HG03439 (cell line): ENCODE data around the gene SDC1.

Experiments
- ATAC-seq: cut with Tn5 transposase; IDR thresholded peaks from one replicate; pipeline ENCODE4 v1.9.1; 2021; ENCODE audit warnings: mild to moderate bottlenecking, moderate library complexity; ENCODE audit not compliant: unreplicated experiment

Gene SDC1

DNA sequence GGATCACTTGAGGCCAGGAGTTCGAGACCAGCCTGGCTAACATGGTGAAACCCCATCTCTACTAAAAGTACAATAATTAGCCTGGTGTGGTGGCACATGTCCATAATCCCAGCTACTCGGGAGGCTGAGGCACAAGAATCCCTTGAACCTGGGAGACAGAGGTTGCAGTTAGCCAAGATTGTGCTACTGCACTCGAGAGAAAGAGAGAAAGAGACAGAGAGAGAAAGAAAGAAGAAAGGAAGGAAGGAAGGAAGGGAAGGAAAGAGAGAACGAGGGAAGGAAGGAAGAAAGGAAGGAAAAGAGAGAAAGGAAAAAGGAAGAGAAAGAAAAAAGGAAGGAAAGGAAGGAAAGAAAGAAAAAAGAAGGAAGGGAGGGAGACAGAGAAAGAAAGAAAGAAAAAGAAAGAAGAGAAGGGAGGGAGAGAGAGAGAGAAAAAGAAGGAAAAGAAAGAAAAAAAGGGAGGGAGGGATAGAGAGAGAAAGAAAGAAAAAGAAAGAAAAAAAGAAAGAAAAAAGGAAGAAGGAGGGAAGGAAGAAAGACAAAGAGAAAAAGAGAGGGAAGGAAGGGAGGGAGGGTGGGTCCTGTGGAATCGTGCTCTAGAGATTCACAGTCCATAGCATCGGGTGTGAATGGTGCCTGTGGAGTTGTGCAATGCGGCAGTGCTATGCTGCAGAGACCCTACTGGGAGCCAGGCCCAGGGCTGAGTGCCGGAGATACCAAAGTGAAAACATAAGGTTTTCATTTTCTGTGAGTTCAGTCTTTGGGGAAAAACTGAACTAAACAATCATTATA, 4.6 kb upstream of the SDC1 start:
- ATAC-seq, result no peak

DNA sequence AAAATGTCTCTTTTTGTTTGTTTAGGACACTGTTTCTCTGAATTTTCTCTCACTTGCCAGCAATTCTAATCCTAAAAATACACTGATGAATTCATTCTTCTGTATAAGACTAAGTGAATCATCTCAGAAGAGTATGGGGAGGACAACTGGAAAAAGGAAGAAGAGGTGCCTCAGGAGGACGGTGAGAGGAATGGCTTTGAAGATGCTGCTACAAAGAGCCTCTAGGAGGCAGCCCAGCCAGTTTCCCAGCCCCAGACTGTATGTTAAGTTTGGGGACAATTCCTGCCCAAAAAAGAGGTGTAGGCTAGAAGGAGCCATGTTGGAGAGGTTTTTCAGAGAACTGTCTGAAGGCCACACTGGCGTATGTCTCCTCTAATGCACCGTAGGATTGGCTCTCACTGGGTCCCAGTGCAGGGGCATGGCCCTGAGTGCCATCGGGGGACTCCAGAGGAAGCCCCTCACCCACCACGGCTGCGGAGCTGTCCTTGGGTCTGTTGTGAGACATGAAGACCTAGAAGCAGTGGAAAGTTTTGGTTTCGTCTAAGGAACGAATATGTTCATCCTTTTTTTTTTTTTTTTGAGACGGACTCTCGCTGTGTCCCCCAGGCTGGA, 3.1 kb upstream of the SDC1 start:
- ATAC-seq, result no peak

DNA sequence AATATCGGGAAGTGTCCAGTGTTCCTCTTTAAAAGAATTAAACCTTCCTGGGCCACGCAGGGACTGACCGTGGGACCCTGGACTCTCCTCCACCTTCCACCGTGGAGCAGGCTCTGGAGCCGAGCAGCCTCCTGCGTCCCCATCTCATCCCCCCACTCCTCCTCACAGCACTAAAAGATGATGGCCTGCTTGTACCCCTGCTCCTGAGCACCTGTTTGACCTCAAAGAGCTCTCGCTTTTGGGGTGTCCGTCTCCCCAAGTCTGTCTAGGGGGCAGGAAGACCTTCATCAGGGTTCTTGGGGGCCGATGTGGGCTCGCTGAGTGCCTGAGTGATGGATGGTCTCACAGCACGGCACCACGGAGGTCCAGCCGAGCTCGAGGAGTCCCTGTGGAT, 1.2 kb upstream of the SDC1 start:
- ATAC-seq, result no peak

DNA sequence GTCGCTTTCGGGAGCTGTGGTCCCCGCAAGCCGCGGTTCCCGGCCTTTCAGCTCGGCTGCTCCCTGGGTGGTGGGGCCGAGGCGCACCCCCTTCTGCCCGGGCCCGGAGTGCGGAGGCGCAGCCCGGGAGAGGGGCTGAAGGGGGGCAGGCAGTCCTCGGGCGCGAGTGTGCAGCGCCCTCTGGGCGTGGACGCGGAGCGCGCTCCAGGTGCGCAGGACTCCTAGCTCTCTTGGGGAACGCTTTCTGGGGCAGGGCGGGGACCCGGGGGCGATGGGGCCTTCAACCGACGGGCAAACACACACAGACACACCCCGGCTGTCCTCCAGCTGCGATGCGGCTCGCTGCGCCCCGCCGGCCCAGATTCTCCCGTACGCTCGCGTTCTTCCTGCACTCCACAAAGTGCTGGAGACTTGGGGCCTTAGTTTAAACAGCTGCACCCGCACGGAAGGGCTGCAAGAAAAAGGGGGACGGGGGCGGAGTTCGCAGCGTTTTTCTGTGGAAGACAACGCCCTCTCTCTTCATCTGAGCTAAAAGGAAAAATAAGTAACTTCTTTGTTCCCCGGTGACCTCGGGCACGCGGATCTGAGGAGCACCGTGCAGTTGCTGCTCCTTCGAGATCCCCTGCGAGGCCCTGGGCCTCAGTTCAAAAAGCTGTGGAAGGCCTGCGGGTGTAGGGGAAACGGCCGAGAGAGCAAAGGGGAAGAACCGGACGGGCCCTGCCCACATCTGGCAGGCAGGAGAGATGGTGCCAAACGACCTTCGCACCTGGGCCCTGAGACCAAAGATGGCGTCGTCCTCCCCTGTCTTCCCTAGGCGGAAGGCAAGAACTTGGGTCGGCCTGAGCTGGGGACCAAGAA, 593 bp upstream of the SDC1 start:
- ATAC-seq, result peak; percentile 65

DNA sequence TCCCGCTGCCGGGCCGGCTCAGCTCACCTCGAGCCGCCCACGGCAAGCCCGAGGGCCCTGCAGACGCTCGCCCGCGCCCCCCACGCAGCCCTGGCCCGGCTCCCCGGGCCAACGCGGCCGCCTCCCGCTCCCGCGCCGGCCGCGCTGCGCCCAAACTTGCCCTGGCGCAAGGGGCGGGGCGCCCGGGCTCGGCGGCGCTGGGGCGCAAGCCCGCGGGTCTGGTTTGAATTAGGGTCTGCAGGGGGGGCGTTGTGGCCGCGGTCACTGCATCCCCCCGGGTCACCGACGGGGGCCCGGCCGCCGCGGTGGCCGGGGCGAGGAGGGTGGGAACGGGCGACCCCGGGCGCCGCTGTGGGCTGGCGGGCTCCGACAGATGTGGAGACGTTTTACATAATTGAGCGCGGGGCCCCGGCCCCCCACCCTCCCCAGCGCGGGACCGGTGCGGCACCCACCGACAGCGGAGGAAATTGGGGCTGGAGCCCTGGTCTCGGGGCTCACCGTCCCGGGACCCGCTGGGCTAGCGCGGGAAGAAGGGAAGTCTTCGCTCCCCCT, 690 bp downstream of the SDC1 start:
- peak; percentile 26 for ATAC-seq

DNA sequence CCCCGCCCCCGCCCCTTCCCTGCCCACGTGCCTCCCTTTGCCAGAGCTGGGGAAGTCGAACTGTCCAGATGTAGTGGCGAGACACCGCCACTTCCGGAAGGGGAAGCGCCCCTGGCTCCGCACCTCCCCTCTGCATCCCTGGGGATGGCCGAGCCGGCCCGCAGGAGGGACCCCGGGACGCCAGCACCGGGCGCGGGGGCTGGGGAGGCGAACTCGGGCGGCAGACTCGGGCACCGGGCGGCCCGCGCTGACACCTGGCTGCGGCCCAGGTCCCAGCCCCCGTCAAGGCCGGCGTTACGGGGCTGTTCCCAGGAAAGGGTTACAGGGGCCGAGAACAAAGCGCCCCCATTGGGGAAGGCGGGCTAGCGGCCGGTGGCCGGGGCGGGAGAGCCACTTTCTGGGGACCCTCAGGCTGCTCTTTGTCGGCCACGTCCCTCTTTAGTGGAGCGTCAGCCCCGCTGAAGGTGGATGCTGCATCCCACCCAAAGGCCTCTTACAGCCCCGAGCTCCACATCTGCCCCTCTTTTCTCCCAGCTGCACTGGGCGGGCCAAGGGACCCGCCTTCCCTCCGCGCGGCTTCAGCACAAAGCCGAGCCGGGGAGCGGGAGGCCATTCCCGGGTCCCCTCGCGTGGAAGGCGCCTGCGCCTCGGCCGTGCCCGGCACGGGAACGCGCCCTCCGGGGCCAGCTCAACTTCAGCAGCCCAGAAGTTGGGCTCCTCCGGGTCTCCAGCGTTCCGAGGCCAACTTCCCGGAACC, 1.3 kb downstream of the SDC1 start:
- ATAC-seq, result peak; percentile 27

DNA sequence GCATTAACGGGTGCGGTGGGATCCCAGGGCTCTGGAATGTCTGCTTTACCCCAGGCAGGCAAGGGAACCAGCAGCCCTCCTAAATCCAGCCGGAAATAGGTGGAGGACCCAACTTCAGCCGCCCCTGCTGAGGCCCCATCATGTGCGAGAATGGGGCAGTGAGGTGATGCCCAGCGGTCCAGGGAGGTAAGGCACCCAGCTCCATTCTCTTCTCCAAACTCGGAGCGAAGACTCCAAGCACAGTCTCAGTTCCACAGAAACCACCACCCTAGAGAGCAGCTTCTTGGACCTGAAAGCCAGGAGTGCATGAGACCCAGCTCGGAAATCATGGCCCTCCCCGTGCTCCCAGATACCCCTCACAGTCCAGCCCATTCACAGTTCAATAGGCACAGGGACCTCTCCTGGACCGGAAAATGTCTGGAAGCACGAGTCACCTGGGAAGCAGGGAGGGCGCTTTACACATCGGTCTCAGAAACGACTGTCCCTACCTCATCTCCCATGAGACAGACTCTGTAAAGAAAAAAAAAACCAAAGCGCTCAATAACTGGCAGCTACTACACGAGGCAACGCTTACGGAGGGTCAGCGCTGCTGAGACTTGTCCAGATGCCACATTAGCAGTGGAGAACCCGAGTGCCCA, 2.0 kb downstream of the SDC1 start:
- ATAC-seq, result no peak

DNA sequence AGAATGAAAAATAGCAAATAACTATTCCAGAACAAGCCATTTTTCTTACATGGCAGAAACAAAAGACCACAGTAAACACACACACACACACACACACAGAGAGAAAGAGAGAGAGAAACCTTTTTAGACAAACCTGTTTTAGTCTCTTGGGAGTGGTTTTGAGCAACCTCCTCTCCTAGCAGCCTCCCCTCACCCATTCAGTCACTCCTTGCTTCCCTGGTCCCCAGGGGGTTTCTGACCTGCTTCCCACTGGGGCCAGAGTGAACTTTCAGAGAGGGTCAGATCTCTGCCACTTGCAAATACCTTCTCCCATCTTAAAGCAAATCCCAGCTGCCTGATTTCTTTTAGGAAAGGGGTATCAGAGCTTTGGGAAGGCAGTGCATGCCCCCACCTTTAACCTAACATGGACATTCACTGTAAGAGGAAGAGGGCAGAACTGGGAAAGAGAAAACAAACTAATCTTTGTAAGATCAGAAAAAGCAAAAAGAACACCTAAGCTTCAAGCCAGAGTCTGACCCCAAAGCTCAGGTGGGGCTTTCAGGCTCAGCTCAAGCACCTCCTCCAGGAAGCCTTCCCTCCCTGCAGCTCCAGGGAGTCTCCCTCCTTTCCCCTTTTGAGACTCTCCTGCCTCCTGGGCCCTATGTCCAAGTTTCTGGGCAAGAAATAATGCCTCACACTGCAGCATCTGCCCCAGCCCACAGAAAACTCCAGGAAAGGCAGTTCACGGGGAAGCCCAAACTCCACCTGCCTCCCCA, 2.7 kb downstream of the SDC1 start:
- ATAC-seq, result no peak

DNA sequence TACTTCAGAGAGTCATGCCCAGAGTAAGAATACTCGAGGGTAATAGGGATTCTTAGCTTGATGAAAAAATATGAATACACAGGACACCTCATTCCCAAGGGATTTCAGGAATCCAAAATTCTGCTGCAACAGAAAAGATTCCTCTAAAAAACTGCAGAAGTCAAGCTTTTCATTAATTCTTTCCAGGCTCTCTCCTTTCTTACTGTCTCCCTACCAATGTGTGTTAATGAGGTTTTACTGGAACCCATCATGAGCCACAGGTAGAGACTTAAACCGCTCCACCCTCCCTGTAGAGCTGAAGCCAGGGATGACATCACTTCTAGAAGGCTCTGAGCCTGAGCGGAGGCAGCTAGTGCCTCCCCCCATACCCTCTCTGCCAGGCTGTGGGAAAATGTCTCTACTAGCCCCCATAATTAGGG, 3.4 kb downstream of the SDC1 start:
- ATAC-seq, result no peak

DNA sequence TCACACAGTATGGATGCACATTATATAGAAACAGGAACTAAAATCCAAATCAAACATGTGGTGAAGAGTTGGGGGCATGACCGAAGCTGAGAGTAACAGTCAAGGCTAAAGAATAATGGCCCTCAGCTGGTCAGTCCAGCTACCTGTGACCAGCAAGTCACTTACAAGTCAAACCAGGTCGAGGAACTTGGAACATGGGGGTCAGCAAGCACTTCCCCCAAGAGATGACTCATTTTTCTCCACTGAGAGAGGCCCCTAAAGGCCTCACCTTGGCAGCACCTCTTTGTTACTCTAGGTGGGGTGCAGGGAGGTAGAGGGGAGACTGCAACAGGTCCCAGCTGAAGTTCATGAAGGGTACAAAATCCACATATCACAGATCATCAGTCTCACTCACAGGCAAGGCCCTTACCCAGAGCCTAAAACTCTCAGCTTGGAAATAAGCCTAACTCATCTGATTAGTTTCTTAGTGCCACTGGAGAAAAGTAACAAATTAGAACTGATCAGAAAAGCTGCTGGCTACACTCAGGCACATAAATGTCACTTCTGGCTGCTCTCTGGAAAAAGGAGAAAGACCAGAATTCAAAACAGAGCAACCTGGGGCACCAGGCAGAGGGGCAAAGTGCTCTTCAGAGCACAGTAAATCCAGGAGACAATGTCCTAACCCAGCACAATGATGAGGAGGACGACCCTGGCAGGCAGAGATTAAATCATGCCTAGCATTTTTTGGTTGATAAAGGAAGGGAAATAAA, 4.0 kb downstream of the SDC1 start:
- ATAC-seq, result no peak

DNA sequence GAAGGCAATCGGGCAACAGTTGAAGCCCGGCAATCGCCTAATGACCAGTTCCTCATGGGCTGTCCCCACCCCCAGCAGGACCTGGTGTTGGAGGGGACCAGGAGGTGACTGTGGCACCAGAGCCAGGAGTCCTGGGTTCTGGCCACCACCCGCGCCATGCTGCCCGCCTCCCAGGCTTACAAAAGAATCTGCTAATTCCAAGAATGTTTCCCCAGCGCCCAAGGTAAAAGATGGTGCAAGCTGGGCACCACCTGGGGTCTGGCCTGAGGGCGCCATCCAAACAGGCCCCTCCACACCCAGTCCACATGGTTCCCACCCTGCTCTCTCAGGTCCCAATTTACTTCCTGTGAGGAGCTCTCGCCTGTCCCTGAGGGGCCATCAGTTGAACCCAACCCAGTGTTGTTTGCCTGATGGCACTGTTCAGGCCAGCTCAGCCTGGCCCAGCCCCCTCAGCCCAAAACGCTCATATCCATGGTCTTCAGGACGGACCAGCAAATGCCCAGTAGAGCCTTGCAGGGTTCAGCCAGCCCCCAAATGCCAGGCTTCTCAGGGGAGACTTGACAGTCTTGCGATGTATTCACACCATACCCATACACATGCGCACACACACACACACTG, 5.1 kb downstream of the SDC1 start:
- no peak for ATAC-seq

DNA sequence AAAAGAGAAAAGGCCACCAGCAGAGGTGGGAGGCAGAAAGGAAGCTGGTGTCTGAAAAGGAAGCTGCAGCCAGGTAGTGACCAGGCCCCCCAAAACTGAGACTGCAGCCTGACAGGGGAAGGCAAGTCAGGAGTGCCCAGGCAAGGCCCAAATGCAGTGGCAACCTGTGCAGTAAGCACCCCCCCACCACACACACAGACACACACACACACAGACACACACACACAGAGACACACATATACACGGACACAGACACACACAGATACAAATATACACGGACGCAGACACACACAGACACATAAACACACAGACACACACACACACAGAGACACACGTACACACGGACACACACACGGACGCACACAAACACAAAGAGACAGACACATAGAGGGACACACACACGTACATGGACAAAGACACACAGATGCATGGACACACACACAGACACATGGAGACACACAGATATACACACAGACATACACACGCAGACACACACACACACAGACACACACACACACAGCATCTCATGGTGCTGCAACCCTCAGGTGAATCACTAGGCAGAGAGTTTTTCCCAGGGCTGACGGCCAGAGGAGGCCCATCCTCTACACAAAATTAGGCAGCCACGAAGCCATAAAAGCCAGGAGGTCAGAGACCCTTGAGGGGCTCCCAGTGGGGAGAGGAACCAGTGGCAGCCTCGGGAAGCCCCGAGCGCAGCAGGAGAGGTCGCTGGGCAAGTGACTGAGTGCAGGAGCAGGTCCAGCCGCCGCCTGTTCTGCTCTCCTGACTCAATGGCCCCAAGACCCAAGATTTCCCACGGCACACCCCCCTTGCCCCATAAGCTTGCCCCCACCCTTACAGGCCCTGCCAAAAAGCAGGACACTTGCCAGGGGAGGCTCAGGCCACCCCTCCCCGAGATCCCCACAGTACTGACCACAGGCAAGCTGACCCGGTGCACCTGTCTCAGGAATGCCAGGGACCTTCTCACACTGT, 6.3 kb downstream of the SDC1 start:
- ATAC-seq, result no peak

DNA sequence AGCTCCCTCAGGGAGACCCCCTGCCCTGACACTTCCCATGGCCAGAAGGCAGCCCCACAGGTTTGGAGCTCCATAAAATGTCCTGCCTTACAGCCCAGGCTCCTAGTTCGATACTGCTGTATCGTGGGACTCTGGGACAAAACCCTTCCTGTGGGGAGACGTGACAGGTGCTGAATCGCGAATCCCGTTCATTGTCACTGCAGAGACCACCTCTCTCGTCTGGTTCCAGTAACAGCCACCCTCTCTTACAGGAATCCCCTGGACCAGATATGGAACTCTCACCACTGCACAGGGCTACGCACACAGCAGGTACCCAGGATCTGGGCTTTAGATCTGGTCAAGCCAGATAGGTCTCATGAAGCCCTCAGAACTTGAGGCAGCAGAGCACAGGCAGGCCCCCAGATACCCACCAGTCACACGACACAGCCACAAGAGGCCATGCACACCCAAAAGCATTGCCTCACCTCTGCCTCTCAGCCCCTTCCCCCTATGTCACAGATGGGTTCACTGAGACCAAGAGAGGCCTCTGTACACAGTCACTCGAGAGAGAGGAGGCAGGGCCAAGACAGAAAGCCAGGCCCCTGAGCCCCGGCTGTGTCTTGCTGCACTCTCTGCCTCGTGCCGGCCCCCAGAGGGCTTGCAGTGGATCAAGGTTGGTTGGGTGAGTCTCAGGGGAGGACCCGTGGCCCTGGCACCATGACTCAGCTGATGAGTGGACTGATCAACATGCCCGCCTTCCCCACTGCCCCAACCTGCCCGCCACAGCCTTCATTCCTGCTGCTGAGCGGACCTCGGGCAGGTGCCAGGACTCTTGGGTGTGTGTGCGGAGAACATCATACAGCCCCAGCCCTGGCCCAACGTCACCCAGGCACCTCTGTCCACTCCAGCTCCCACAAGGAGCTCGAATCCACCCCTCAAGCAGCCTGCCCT, 7.6 kb downstream of the SDC1 start:
- no peak for ATAC-seq

DNA sequence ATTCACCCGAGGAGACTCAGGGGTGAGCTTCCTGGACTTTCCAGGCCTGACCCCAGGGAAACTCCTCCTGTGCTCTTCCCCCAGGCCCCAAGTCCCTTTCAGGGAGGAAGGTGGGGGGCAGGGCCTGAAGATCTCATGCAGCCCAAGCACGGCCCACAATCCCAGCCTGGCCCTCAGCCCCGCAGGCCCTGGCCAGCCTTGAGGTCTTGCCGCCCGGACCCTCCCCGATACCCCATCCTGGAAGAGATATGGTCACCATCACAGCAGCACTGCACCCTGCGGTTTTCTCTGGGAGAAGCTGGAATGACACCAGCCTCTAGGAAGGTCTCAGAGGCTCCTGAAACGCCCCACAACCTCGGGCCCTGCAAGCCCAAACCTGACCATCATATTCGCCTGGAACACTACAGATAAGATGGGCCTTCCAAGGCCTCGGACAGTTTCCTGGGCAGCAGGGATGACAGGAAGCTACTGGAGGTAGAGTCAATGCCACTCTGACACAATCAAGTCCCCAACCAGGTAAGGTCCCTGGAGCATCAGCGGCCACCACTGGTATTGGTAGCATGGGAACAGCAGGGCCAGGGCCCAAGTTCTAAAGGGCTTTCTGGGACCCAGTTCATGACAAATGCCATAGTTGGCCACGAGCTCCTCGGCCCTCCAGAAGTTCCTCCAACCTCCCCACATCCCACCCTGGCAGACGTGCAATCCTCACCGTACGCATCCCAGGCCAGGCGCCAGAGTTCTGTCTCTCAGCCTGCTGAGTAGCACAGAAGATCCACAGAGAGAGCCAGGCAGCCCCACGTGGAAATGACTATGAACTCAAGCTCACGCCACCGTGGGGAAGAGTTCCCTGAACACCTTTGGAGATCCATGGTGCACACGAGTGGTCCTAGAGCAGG, 8.6 kb downstream of the SDC1 start:
- ATAC-seq, result no peak
